Measurements from ENCODE around the gene ZNF280D.

GRCh38 chr15:56653787-56654186 lies 79.5 kb downstream of the ZNF280D start:
- TF ChIP-seq POLR2A (IDR thresholded peaks at IDR 0.05) (no peak), CTCF (IDR thresholded peaks at IDR 0.05) (no peak), EP300 (IDR thresholded peaks at IDR 0.05; ENCODE audit: low read depth) (no peak)

All from transverse colon (tissue), 3 donors.